OCI-M1 (cell line): ENCODE measurements around the gene ABHD12.

Experiments used
- DNase-seq: peaks from one replicate; lab custom pipeline; 2025; lab: John Stamatoyannopoulos, UW

The ABHD12 gene

GRCh38 chr20:25256226-25256859, 134.3 kb downstream of the ABHD12 start:
- no peak for DNase-seq

- DNase-seq: no peak
These were observed 135.5 kb downstream of the ABHD12 start for GRCh38 chr20:25254986-25255680.

GRCh38 chr20:25254571-25254970, 136.1 kb downstream of the ABHD12 start:
- no peak for DNase-seq

GRCh38 chr20:25253606-25254275, 136.9 kb downstream of the ABHD12 start:
- DNase-seq: no peak

- no peak for DNase-seq
These were observed 137.8 kb downstream of the ABHD12 start for GRCh38 chr20:25252686-25253421.

GRCh38 chr20:25252230-25252651, 138.4 kb downstream of the ABHD12 start:
- no peak for DNase-seq

GRCh38 chr20:25251558-25251957, 139.1 kb downstream of the ABHD12 start:
- no peak for DNase-seq

- no peak for DNase-seq
These were observed 139.6 kb downstream of the ABHD12 start for GRCh38 chr20:25251019-25251418.

GRCh38 chr20:25250508-25250907, 140.1 kb downstream of the ABHD12 start:
- no peak for DNase-seq
